SKM-1 treated with dmso at 0.1 percent for 144 hours (cell line): ENCODE measurements around the gene TANK.

Experiments
- DNase-seq: peaks from one replicate; lab custom pipeline; 2025; ENCODE audit not compliant: unreplicated experiment; lab: John Stamatoyannopoulos, UW

The TANK gene, protein sequence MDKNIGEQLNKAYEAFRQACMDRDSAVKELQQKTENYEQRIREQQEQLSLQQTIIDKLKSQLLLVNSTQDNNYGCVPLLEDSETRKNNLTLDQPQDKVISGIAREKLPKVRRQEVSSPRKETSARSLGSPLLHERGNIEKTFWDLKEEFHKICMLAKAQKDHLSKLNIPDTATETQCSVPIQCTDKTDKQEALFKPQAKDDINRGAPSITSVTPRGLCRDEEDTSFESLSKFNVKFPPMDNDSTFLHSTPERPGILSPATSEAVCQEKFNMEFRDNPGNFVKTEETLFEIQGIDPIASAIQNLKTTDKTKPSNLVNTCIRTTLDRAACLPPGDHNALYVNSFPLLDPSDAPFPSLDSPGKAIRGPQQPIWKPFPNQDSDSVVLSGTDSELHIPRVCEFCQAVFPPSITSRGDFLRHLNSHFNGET

GRCh38 chr2:161160226-161161073 lies at the start of gene TANK:
Gene TANK (plus strand): TSS chr2:161160428. CDS start chr2:161179663, 19,235 bp downstream.
- DNase-seq = peak; percentile 97

DNA sequence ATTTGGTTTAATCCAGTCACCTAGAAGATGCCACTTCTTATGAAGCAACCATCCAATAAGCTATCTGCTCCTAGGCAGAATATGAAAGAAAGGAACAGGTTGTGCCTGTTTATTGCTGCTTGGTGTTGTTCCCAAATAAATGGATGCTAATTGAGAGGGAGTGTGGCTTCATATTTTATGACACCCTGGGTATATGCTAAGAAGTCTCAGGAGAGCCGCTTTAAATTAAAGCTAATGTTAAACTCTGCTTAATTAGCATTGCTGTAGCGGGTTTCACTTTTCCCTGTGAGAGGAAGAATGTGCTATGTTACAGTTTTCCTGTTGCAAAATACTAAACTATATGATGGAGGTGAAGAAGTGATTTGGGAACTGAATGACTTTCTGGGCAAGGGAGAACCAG lies 48.7 kb upstream of the TANK start:
- DNase-seq = no peak

DNA sequence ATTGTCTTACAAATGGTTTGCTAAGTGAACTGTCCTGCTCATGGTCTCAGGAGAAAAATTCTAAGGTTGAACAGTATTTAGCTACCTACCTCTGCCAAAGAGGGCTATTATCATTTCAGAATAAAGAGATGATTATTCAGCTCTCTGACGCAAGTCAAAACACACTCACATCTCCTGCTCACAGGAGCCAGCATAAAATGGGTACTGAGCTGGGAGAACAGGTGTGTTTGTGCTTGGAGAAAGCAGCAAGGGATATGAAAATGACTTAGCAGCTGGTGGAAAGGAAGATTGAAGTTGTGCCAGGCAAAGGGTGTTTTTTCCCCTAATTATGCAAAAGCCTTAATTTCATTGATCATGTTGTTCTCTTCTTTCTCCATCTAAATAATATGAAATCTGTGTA lies 47.3 kb upstream of the TANK start:
- DNase-seq = no peak

- no peak for DNase-seq
These were observed 46.3 kb upstream of the TANK start for GRCh38 chr2:161113693-161114575.

GRCh38 chr2:161115205-161115604 lies 45.0 kb upstream of the TANK start:
- DNase-seq = no peak

GRCh38 chr2:161115605-161116380 lies 44.4 kb upstream of the TANK start:
- no peak for DNase-seq

DNA sequence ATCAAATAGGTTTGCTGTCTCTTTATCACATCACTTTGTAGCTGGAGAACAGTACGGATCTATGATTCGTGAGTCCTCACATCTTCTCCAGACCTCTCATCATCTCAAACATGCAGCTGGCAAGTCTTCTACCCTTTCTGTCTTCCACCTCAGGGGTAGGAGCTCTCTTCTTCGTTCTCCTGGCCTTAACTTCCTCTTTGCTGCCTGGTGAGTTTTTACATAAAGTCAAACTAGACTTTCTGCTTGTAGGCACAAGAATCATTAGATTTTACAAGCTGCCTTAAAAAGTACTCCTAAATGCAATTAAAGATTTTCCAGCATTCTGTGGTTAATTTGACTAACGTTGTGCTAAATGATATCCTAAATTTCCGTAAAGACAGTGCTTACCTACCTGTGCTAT lies 43.7 kb upstream of the TANK start:
- no peak for DNase-seq

DNA sequence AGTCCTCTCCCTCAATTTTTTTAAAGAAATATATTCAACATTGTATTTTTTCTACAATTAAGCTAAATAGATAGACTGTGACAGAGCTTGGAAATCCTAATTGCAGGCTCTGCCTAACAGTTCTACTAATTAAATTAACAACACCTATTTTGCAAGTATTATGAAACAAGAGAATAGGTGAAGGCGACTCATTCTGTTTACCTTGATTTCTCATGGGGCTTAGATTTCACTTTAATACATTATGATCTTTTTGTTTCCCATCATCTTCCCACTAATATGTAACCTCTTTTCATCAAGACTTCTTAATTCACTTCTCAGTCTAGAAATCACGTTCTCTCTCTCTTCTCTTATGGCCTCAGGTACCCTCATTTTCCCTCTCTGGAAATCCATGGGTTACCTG lies 42.7 kb upstream of the TANK start:
- no peak for DNase-seq

DNA sequence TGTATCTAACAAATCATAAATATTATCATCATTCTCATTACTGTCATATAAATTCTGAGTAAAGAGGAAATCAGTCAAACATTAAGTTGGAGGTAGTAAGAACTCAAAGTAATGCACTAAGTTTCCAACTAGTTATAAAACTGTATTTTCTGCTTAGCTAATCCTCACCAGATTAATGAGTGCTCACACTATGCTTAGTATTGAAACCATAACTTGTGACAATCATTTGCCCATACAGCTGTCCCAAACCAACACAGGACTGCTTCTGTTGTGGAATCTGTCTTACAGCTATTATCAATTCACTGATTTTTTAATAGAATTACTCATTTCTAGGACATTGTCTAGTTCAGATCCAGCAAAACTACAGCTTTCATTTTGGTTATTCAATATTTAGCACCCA lies 41.5 kb upstream of the TANK start:
- DNase-seq = no peak

- no peak for DNase-seq
These were observed 40.7 kb upstream of the TANK start for GRCh38 chr2:161119483-161119882.

GRCh38 chr2:161120775-161121174 lies 39.5 kb upstream of the TANK start:
- no peak for DNase-seq

GRCh38 chr2:161121622-161122021 lies 38.6 kb upstream of the TANK start:
- DNase-seq = no peak

GRCh38 chr2:161122772-161123530 lies 37.3 kb upstream of the TANK start:
- DNase-seq = no peak

- no peak for DNase-seq
These were observed 36.6 kb upstream of the TANK start for GRCh38 chr2:161123531-161124030.

GRCh38 chr2:161124201-161124600 lies 36.0 kb upstream of the TANK start:
- no peak for DNase-seq

DNA sequence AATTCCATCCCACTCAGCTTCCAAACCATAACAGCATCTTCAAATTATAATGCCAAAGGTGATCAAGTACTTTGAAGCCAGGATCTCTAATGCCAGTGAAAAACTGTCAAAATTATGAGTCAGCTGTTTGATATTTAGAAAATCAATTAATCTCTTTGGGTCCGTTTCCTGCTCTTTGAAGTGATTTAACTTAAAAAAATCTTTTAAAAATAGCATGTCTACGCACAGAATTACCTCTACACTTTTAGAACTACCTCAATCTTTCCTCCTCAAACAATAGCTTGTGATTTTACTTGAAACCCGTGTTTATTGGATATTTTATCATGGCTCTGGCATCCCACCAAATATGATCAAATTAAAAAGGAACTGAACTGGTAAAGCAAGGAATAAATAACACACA lies 31.3 kb upstream of the TANK start:
- DNase-seq = no peak

DNA sequence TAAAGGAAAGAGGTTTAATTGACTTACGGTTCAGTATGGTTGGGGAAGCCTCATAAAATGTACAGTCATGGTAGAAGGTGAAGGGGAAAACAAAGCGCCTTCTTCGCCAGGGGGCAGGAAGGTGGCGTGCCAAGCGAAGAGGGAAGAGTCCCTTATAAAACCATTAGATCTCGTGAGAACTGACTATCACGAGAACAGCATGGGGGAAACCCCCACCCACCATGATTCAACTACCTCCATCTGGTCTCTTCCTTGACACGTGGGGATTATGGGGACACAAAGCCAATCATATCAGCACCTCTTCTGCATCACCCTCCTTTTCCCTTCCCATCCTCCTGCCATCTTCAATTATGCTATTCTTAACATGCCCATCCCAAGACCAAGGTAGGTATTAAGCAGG lies 29.9 kb upstream of the TANK start:
- no peak for DNase-seq

GRCh38 chr2:161131074-161131680 lies 29.1 kb upstream of the TANK start:
- no peak for DNase-seq

DNA sequence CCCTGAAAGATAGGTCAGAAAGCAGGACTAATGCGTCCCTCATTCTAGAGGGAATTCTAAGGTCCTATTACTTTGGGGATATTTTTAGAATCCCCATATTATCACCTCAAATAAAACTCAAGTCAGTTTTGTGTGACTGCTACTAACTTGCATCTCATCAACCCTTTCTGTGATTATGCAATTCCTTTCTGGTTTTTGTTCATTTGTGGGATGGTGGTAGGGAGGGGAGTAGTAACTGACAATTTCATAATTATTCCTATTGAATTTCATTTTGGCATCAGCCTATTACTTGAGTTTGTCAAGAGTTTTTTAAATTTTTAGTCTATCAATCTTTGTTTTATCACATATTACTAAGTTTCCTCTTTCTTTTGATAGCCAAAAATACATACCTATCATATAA lies 28.4 kb upstream of the TANK start:
- no peak for DNase-seq
